HG02981 (cell line): ENCODE data around the gene RCOR2.

Experiments
- ATAC-seq: cut with Tn5 transposase; IDR thresholded peaks from one replicate; pipeline ENCODE4 v1.9.1; 2021; ENCODE audit warnings: mild to moderate bottlenecking, moderate library complexity; ENCODE audit not compliant: unreplicated experiment

RCOR2 gene

GRCh38 chr11:63929616-63930015, 12.7 kb upstream of the RCOR2 start:
- no peak for ATAC-seq

- no peak for ATAC-seq
Measured at GRCh38 chr11:63923319-63923718, 6.4 kb upstream of the RCOR2 start.

GRCh38 chr11:63922673-63923192, 5.8 kb upstream of the RCOR2 start:
- no peak for ATAC-seq

- ATAC-seq = no peak
Measured at GRCh38 chr11:63920939-63921417, 4.0 kb upstream of the RCOR2 start.

- no peak for ATAC-seq
Measured at GRCh38 chr11:63920126-63920938, 3.4 kb upstream of the RCOR2 start.

GRCh38 chr11:63919267-63920125, 2.5 kb upstream of the RCOR2 start:
- ATAC-seq = no peak

GRCh38 chr11:63918507-63919191, 1.7 kb upstream of the RCOR2 start:
- no peak for ATAC-seq

GRCh38 chr11:63917692-63918506, 935 bp upstream of the RCOR2 start:
- no peak for ATAC-seq

GRCh38 chr11:63915961-63916836, 765 bp downstream of the RCOR2 start:
- ATAC-seq = no peak

- no peak for ATAC-seq
Measured at GRCh38 chr11:63914896-63915691, 1.9 kb downstream of the RCOR2 start.

GRCh38 chr11:63913866-63914830, 2.8 kb downstream of the RCOR2 start:
- no peak for ATAC-seq

GRCh38 chr11:63912678-63913077, 4.3 kb downstream of the RCOR2 start:
- no peak for ATAC-seq

GRCh38 chr11:63911876-63912275, 5.1 kb downstream of the RCOR2 start:
- no peak for ATAC-seq

GRCh38 chr11:63911440-63911839, 5.5 kb downstream of the RCOR2 start:
- no peak for ATAC-seq

GRCh38 chr11:63910675-63911074, 6.3 kb downstream of the RCOR2 start:
- no peak for ATAC-seq

- no peak for ATAC-seq
Measured at GRCh38 chr11:63909591-63910506, 7.1 kb downstream of the RCOR2 start.
